WTC11 (cell line): Measurements from ENCODE around the gene ASMTL. TPM values are rescaled to one million over a fixed set of nuclear protein-coding genes. Genes with fewer than 3 reads are reported as not detected.
"Not testable (repeated sequence)": the region's sequence is repeated elsewhere in the genome, so short reads cannot be mapped to it uniquely, and the experiment has no call there.

ENCODE experiments used
- ATAC-seq: fragments of 200-7000 bp; cut with Tn5 transposase; 2 replicates; pipeline ENCODE4 v1.10.0; 2021; ENCODE audit warnings: mild to moderate bottlenecking, moderate library complexity
- CTCF ChIA-PET: fragments of 300-600 bp; sonication (Branson Sonifier 250); formaldehyde crosslinking; loops from one replicate; lab custom pipeline; 2021; ENCODE audit warnings: antibody characterized with exemption; lab: Charles Lee
- POLR2A ChIA-PET: fragments of 350-600 bp; sonication (Branson Sonifier 250); formaldehyde crosslinking; loops from one replicate; lab custom pipeline; 2021; ENCODE audit warnings: antibody characterized with exemption; lab: Charles Lee
- DNase-seq: peaks from one replicate; pipeline ENCODE4 v3.0.0; 2021; ENCODE audit warnings: low spot score
- H3K27ac Mint-ChIP-seq: 2 replicates; pipeline ENCODE4 v1.8.0; 2021; ENCODE audit warnings: mixed read lengths
- H3K27me3 Mint-ChIP-seq: 2 replicates; pipeline ENCODE4 v1.8.0; 2021; ENCODE audit warnings: low read depth, mild to moderate bottlenecking, moderate library complexity, mixed read lengths
- H3K36me3 Mint-ChIP-seq: 2 replicates; pipeline ENCODE4 v1.8.0; 2021; ENCODE audit warnings: mixed read lengths
- H3K4me1 Mint-ChIP-seq: 2 replicates; pipeline ENCODE4 v1.8.0; 2022; ENCODE audit warnings: mixed read lengths
- H3K4me3 Mint-ChIP-seq: 2 replicates; pipeline ENCODE4 v1.8.0; 2021; ENCODE audit warnings: mild to moderate bottlenecking, moderate library complexity, mixed read lengths
- H3K9me3 Mint-ChIP-seq: 2 replicates; pipeline ENCODE4 v1.8.0; 2021; ENCODE audit warnings: mixed read lengths
- ATF6 ChIP-seq: sonication (generic); formaldehyde crosslinking; IDR thresholded peaks from 2 replicates; pipeline ENCODE4 v1.8.1; 2023; ENCODE audit warnings: mild to moderate bottlenecking, missing genetic modification reagents
- CDX4 ChIP-seq: fragments of 250-450 bp; sonication (Bioruptor Pico); IDR thresholded peaks from 2 replicates; pipeline ENCODE4 v1.9.0; 2021; ENCODE audit warnings: moderate library complexity, mild to moderate bottlenecking, inconsistent platforms, borderline replicate concordance
- E2F4 ChIP-seq: sonication (generic); formaldehyde crosslinking; IDR thresholded peaks from 2 replicates; pipeline ENCODE4 v1.8.1; 2022; ENCODE audit warnings: low read depth, mild to moderate bottlenecking, moderate library complexity, missing genetic modification reagents, borderline replicate concordance
- GABPB1 ChIP-seq: sonication (generic); formaldehyde crosslinking; IDR thresholded peaks from 2 replicates; pipeline ENCODE4 v1.8.1; 2023; ENCODE audit warnings: mild to moderate bottlenecking, missing genetic modification reagents
- MYBL2 ChIP-seq: sonication (generic); formaldehyde crosslinking; IDR thresholded peaks from 2 replicates; pipeline ENCODE4 v1.8.1; 2023; ENCODE audit warnings: mild to moderate bottlenecking, moderate library complexity, missing genetic modification reagents
- SMAD4 ChIP-seq: sonication (generic); formaldehyde crosslinking; IDR thresholded peaks from 2 replicates; pipeline ENCODE4 v1.8.0; 2022; ENCODE audit warnings: mild to moderate bottlenecking, missing genetic modification reagents
- total RNA-seq: library from RNA; stranded (reverse); gene quantifications from 3 replicates; pipeline ENCODE4 v1.2.3, GENCODE V29; 2021
- TF ChIP-seq, protein P1 (sequence below): fragments of 250-450 bp; sonication (Bioruptor Pico); IDR thresholded peaks from 2 replicates; pipeline ENCODE4 v1.9.0; 2021; ENCODE audit warnings: mild to moderate bottlenecking, borderline replicate concordance
- TF ChIP-seq, protein P2 (sequence below): sonication (generic); formaldehyde crosslinking; IDR thresholded peaks from 2 replicates; pipeline ENCODE4 v1.8.0; 2022; ENCODE audit warnings: missing genetic modification reagents
- TF ChIP-seq, protein P3 (sequence below): fragments of 250-450 bp; sonication (Bioruptor Pico); conservative IDR thresholded peaks from 2 replicates; pipeline ENCODE4 v1.9.0; 2021; ENCODE audit warnings: mild to moderate bottlenecking
- TF ChIP-seq, protein P4 (sequence below): sonication (generic); formaldehyde crosslinking; IDR thresholded peaks from 2 replicates; pipeline ENCODE4 v1.8.1; 2023; ENCODE audit warnings: mild to moderate bottlenecking, missing genetic modification reagents, moderate library complexity
- TF ChIP-seq, protein P5 (sequence below): sonication (generic); formaldehyde crosslinking; conservative IDR thresholded peaks from 2 replicates; pipeline ENCODE4 v1.8.1; 2023; ENCODE audit warnings: mild to moderate bottlenecking, low read depth, missing genetic modification reagents, moderate library complexity

ASMTL gene
- total RNA-seq, 1 experiment from 2014 or later: 70.6 TPM

GRCh38 chrX:1483843-1484637 lies 31.3 kb upstream of the ASMTL start (continued):
- TF ChIP-seq, protein P1, sequence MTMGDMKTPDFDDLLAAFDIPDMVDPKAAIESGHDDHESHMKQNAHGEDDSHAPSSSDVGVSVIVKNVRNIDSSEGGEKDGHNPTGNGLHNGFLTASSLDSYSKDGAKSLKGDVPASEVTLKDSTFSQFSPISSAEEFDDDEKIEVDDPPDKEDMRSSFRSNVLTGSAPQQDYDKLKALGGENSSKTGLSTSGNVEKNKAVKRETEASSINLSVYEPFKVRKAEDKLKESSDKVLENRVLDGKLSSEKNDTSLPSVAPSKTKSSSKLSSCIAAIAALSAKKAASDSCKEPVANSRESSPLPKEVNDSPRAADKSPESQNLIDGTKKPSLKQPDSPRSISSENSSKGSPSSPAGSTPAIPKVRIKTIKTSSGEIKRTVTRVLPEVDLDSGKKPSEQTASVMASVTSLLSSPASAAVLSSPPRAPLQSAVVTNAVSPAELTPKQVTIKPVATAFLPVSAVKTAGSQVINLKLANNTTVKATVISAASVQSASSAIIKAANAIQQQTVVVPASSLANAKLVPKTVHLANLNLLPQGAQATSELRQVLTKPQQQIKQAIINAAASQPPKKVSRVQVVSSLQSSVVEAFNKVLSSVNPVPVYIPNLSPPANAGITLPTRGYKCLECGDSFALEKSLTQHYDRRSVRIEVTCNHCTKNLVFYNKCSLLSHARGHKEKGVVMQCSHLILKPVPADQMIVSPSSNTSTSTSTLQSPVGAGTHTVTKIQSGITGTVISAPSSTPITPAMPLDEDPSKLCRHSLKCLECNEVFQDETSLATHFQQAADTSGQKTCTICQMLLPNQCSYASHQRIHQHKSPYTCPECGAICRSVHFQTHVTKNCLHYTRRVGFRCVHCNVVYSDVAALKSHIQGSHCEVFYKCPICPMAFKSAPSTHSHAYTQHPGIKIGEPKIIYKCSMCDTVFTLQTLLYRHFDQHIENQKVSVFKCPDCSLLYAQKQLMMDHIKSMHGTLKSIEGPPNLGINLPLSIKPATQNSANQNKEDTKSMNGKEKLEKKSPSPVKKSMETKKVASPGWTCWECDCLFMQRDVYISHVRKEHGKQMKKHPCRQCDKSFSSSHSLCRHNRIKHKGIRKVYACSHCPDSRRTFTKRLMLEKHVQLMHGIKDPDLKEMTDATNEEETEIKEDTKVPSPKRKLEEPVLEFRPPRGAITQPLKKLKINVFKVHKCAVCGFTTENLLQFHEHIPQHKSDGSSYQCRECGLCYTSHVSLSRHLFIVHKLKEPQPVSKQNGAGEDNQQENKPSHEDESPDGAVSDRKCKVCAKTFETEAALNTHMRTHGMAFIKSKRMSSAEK (CRISPR knock-in tag): no peak
- no peak for TF ChIP-seq GABPB1
- TF ChIP-seq E2F4 (CRISPR knock-in tag): no peak
- TF ChIP-seq, protein P2, sequence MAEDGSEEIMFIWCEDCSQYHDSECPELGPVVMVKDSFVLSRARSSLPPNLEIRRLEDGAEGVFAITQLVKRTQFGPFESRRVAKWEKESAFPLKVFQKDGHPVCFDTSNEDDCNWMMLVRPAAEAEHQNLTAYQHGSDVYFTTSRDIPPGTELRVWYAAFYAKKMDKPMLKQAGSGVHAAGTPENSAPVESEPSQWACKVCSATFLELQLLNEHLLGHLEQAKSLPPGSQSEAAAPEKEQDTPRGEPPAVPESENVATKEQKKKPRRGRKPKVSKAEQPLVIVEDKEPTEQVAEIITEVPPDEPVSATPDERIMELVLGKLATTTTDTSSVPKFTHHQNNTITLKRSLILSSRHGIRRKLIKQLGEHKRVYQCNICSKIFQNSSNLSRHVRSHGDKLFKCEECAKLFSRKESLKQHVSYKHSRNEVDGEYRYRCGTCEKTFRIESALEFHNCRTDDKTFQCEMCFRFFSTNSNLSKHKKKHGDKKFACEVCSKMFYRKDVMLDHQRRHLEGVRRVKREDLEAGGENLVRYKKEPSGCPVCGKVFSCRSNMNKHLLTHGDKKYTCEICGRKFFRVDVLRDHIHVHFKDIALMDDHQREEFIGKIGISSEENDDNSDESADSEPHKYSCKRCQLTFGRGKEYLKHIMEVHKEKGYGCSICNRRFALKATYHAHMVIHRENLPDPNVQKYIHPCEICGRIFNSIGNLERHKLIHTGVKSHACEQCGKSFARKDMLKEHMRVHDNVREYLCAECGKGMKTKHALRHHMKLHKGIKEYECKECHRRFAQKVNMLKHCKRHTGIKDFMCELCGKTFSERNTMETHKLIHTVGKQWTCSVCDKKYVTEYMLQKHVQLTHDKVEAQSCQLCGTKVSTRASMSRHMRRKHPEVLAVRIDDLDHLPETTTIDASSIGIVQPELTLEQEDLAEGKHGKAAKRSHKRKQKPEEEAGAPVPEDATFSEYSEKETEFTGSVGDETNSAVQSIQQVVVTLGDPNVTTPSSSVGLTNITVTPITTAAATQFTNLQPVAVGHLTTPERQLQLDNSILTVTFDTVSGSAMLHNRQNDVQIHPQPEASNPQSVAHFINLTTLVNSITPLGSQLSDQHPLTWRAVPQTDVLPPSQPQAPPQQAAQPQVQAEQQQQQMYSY (CRISPR knock-in tag): no peak
- TF ChIP-seq MYBL2 (CRISPR knock-in tag): no peak
- TF ChIP-seq, protein P3, sequence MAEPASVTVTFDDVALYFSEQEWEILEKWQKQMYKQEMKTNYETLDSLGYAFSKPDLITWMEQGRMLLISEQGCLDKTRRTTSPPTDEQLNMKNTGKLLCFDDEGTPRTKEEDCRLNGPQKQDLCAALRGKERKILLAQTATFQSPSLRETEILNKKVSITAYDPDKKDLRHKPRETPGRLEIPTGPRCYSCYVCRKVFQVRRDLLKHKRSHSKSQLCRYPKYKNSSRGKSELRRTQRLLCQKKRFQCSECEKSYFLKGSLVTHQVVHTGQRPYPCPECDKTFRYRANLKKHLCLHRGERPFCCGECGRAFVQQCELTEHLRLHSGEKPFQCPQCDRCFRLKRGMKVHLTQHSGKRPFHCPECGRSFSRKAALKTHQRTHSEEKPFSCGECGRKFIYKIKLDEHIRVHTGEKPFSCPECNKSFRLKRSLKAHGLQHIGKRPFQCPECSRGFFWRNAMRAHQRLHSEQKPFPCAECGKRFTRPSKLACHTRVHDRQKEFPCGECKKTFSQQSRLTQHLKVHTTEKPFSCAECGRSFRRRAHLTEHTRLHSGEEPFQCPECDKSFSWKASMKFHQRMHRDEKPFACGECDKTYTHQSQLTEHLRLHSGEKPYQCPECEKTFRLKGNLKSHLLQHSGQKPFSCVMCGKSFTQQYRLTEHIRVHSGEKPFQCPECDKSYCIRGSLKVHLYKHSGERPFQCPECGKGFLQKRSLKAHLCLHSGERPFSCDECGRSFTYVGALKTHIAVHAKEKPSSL: no peak
- no peak for TF ChIP-seq CDX4 (CRISPR knock-in tag)
- TF ChIP-seq, protein P4, sequence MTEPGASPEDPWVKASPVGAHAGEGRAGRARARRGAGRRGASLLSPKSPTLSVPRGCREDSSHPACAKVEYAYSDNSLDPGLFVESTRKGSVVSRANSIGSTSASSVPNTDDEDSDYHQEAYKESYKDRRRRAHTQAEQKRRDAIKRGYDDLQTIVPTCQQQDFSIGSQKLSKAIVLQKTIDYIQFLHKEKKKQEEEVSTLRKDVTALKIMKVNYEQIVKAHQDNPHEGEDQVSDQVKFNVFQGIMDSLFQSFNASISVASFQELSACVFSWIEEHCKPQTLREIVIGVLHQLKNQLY (CRISPR knock-in tag): no peak
- no peak for TF ChIP-seq ATF6 (CRISPR knock-in tag)
- TF ChIP-seq, protein P5, sequence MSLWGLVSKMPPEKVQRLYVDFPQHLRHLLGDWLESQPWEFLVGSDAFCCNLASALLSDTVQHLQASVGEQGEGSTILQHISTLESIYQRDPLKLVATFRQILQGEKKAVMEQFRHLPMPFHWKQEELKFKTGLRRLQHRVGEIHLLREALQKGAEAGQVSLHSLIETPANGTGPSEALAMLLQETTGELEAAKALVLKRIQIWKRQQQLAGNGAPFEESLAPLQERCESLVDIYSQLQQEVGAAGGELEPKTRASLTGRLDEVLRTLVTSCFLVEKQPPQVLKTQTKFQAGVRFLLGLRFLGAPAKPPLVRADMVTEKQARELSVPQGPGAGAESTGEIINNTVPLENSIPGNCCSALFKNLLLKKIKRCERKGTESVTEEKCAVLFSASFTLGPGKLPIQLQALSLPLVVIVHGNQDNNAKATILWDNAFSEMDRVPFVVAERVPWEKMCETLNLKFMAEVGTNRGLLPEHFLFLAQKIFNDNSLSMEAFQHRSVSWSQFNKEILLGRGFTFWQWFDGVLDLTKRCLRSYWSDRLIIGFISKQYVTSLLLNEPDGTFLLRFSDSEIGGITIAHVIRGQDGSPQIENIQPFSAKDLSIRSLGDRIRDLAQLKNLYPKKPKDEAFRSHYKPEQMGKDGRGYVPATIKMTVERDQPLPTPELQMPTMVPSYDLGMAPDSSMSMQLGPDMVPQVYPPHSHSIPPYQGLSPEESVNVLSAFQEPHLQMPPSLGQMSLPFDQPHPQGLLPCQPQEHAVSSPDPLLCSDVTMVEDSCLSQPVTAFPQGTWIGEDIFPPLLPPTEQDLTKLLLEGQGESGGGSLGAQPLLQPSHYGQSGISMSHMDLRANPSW (CRISPR knock-in tag): no peak
- no peak for TF ChIP-seq SMAD4 (CRISPR knock-in tag)
- TF ChIP-seq, all 79 proteins: peak for 0

- H3K27ac Mint-ChIP-seq, CTCF ChIA-PET, DNase-seq, ATAC-seq, POLR2A ChIA-PET, H3K4me3 Mint-ChIP-seq: not testable (repeated sequence)
- H3K4me1 Mint-ChIP-seq: peaks cover 11% of the 10 kb centered on the region
- peaks cover 21% of the 10 kb centered on the region for H3K9me3 Mint-ChIP-seq
- H3K36me3 Mint-ChIP-seq: peaks cover 18% of the 10 kb centered on the region
- H3K27me3 Mint-ChIP-seq: peaks cover 10% of the 10 kb centered on the region
Measured at GRCh38 chrX:1482530-1482928, 29.8 kb upstream of the ASMTL start.
